ENCODE measurements around the gene CHFR.
"Not testable (repeated sequence)": the region's sequence is repeated elsewhere in the genome, so short reads cannot be mapped to it uniquely, and the experiment has no call there.

Gene CHFR

GRCh38 chr12:132840536-132840935 lies 46.9 kb downstream of the CHFR start:
- DNase-seq (ENCODE audit: low read depth): no peak

- no peak for DNase-seq (ENCODE audit: low read depth)
Observed at GRCh38 chr12:132839558-132840235, 47.7 kb downstream of the CHFR start.

GRCh38 chr12:132838410-132839080 lies 48.9 kb downstream of the CHFR start:
- DNase-seq (ENCODE audit: low read depth): no peak

- no peak for DNase-seq (ENCODE audit: low read depth)
Observed at GRCh38 chr12:132837693-132838409, 49.6 kb downstream of the CHFR start.

GRCh38 chr12:132836795-132837331 lies 50.5 kb downstream of the CHFR start:
- DNase-seq (ENCODE audit: low read depth): no peak

GRCh38 chr12:132836230-132836629 lies 51.2 kb downstream of the CHFR start:
- DNase-seq (ENCODE audit: low read depth): not testable (repeated sequence)

GRCh38 chr12:132835076-132836025 lies 52.1 kb downstream of the CHFR start:
- DNase-seq (ENCODE audit: low read depth): no peak

- DNase-seq (ENCODE audit: low read depth): no peak
Observed at GRCh38 chr12:132834181-132834711, 53.2 kb downstream of the CHFR start.

- no peak for DNase-seq (ENCODE audit: low read depth)
Observed at GRCh38 chr12:132833341-132833740, 54.1 kb downstream of the CHFR start.

GRCh38 chr12:132831771-132832170 lies 55.6 kb downstream of the CHFR start:
- DNase-seq (ENCODE audit: low read depth): no peak

- DNase-seq (ENCODE audit: low read depth): peak; percentile 93
Observed at GRCh38 chr12:132828706-132829534, 58.5 kb downstream of the CHFR start, which contains the start of gene GOLGA3. Gene GOLGA3, minus strand, starts transcription at chr12:132828869. Its CDS starts 6,741 bp downstream, at chr12:132822128.

- no peak for DNase-seq (ENCODE audit: low read depth)
Observed at GRCh38 chr12:132827763-132828703, 59.4 kb downstream of the CHFR start.

GRCh38 chr12:132825861-132826260 lies 61.5 kb downstream of the CHFR start:
- no peak for DNase-seq (ENCODE audit: low read depth)

GRCh38 chr12:132825089-132825488 lies 62.3 kb downstream of the CHFR start:
- no peak for DNase-seq (ENCODE audit: low read depth)

- no peak for DNase-seq (ENCODE audit: low read depth)
Observed at GRCh38 chr12:132824053-132824452, 63.4 kb downstream of the CHFR start.

GRCh38 chr12:132818562-132818961 lies 68.8 kb downstream of the CHFR start:
- no peak for DNase-seq (ENCODE audit: low read depth)

- no peak for DNase-seq (ENCODE audit: low read depth)
Observed at GRCh38 chr12:132814232-132814631, 73.2 kb downstream of the CHFR start.

- no peak for DNase-seq (ENCODE audit: low read depth)
Observed at GRCh38 chr12:132813443-132813842, 74.0 kb downstream of the CHFR start.

- no peak for DNase-seq (ENCODE audit: low read depth)
Observed at GRCh38 chr12:132812631-132813305, 74.6 kb downstream of the CHFR start.
